IMR-90 (cell line): ENCODE measurements around the gene WRAP73. TPM values are rescaled to one million over a fixed set of nuclear protein-coding genes. Genes with fewer than 3 reads are reported as not detected.
A peak's percentile ranks its signal among the peaks of the same experiment; 100 is the strongest.

Experiments used
- ATAC-seq: fragments of 200-7000 bp; cut with Tn5 transposase; 2 replicates; pipeline ENCODE4 v1.9.1; 2020; ENCODE audit warnings: low read depth, mild to moderate bottlenecking, moderate library complexity
- BruUV-seq: library from RNA; stranded (reverse); fragments of 400-500 nt; replicated peaks from 2 replicates; lab custom pipeline; 2021; lab: Mats Ljungman, UMichigan
- CTCF ChIA-PET: fragments of 300-600 bp; formaldehyde crosslinking; extraction: SDS; loops from one replicate; lab custom pipeline; 2021; ENCODE audit warnings: antibody characterized with exemption; lab: Yijun Ruan, JAX
- POLR2A ChIA-PET: fragments of 300-600 bp; sonication (Branson Sonifier 250); formaldehyde crosslinking; loops from one replicate; lab custom pipeline; 2022; ENCODE audit warnings: antibody characterized with exemption; ENCODE audit not compliant: unreplicated experiment; lab: Charles Lee
- DNase-seq: peaks from one replicate; pipeline ENCODE4 v3.0.0; 2013
- H2AFZ ChIP-seq: replicated peaks from 2 replicates; pipeline ENCODE3; 2013; ENCODE audit warnings: low read length, mild to moderate bottlenecking; ENCODE audit not compliant: poor library complexity
- H2AK5ac ChIP-seq: 2 replicates; pipeline ENCODE4 v1.6.1; 2013; ENCODE audit warnings: low read depth, low read length, inconsistent platforms
- H2AK9ac ChIP-seq: replicated peaks from 2 replicates; pipeline ENCODE3; 2013; ENCODE audit warnings: mild to moderate bottlenecking, low read depth, low read length, moderate library complexity; ENCODE audit not compliant: poor library complexity
- H2BK120ac ChIP-seq: 2 replicates; pipeline ENCODE4 v1.6.1; 2013; ENCODE audit warnings: low read depth, low read length, inconsistent platforms
- H2BK15ac ChIP-seq: 3 replicates; pipeline ENCODE4 v1.6.1; 2013; ENCODE audit warnings: low read depth, low read length, inconsistent platforms
- H2BK20ac ChIP-seq: 2 replicates; pipeline ENCODE4 v1.6.1; 2013; ENCODE audit warnings: low read depth, mild to moderate bottlenecking, inconsistent platforms, low read length, moderate library complexity
- H2BK5ac ChIP-seq: 2 replicates; pipeline ENCODE4 v1.6.1; 2013; ENCODE audit warnings: mild to moderate bottlenecking, low read depth, low read length, inconsistent platforms; ENCODE audit not compliant: poor library complexity, severe bottlenecking
- H3K14ac ChIP-seq: replicated peaks from 2 replicates; pipeline ENCODE4 v1.6.1; 2013; ENCODE audit warnings: low read depth, low read length, inconsistent platforms
- H3K18ac ChIP-seq: 2 replicates; pipeline ENCODE4 v1.6.1; 2013; ENCODE audit warnings: low read depth, low read length, control low read depth
- H3K23ac ChIP-seq: 2 replicates; pipeline ENCODE4 v1.6.1; 2013; ENCODE audit warnings: low read depth, low read length, inconsistent platforms
- H3K27ac ChIP-seq: 2 replicates; pipeline ENCODE4 v1.5.1; 2013; ENCODE audit warnings: mild to moderate bottlenecking, control low read depth, low read length; ENCODE audit not compliant: insufficient read depth
- H3K27me3 ChIP-seq: 2 replicates; pipeline ENCODE4 v1.6.1; 2013; ENCODE audit warnings: low read length; ENCODE audit not compliant: control insufficient read depth, insufficient read depth
- H3K36me3 ChIP-seq: 2 replicates; pipeline ENCODE4 v1.6.1; 2013; ENCODE audit warnings: low read length, mixed read lengths; ENCODE audit not compliant: control insufficient read depth, insufficient read depth
- H3K4ac ChIP-seq: 2 replicates; pipeline ENCODE4 v1.6.1; 2013; ENCODE audit warnings: low read depth, low read length, inconsistent platforms
- H3K4me1 ChIP-seq: 2 replicates; pipeline ENCODE4 v1.6.1; 2013; ENCODE audit warnings: low read length, mixed read lengths; ENCODE audit not compliant: control insufficient read depth, insufficient read depth
- H3K4me2 ChIP-seq: 2 replicates; pipeline ENCODE4 v1.6.1; 2013; ENCODE audit warnings: low read depth, mild to moderate bottlenecking, control low read depth, low read length, moderate library complexity
- H3K4me3 ChIP-seq: 2 replicates; pipeline ENCODE4 v1.5.1; 2013; ENCODE audit warnings: low read depth, mild to moderate bottlenecking, control low read depth, low read length, moderate library complexity; ENCODE audit not compliant: insufficient read depth
- H3K56ac ChIP-seq: 2 replicates; pipeline ENCODE4 v1.6.1; 2013; ENCODE audit warnings: low read length, inconsistent platforms; ENCODE audit not compliant: insufficient read depth; ENCODE audit errors: extremely low read depth
- H3K79me1 ChIP-seq, 2 experiments: 2 replicates each; pipeline ENCODE4 v1.6.1; 2013; ENCODE audit warnings: low read length in 2 of 2, inconsistent platforms in 1 of 2, low read depth in 1 of 2
- H3K9ac ChIP-seq: 2 replicates; pipeline ENCODE4 v1.6.1; 2013; ENCODE audit warnings: low read depth, low read length, control low read depth
- H3K9me1 ChIP-seq: 2 replicates; pipeline ENCODE4 v1.6.1; 2013; ENCODE audit warnings: low read length, inconsistent platforms; ENCODE audit not compliant: insufficient read depth
- H3K9me3 ChIP-seq: 2 replicates; pipeline ENCODE4 v1.6.1; 2013; ENCODE audit warnings: low read length; ENCODE audit not compliant: control insufficient read depth, insufficient read depth
- H4K20me1 ChIP-seq: 2 replicates; pipeline ENCODE4 v1.6.1; 2013; ENCODE audit warnings: low read length, inconsistent platforms; ENCODE audit not compliant: insufficient read depth
- H4K5ac ChIP-seq: 2 replicates; pipeline ENCODE4 v1.6.1; 2013; ENCODE audit warnings: mild to moderate bottlenecking, low read depth, low read length, control low read depth
- H4K8ac ChIP-seq, 2 experiments: 2 replicates each; pipeline ENCODE4 v1.6.1; 2013; ENCODE audit warnings: low read depth in 2 of 2, low read length in 2 of 2, control low read depth in 1 of 2, inconsistent platforms in 1 of 2
- H4K91ac ChIP-seq: 2 replicates; pipeline ENCODE4 v1.6.1; 2013; ENCODE audit warnings: low read depth, low read length, inconsistent platforms; ENCODE audit not compliant: insufficient read depth
- CEBPB ChIP-seq: IDR thresholded peaks from 2 replicates; pipeline ENCODE4 v1.6.1; 2012; ENCODE audit warnings: low read depth, low read length, improper control_type of control experiment
- CTCF ChIP-seq: conservative IDR thresholded peaks from 2 replicates; pipeline ENCODE4 v1.5.1; 2012; ENCODE audit warnings: mild to moderate bottlenecking, low read depth, low read length, improper control_type of control experiment
- ELK1 ChIP-seq: fragments of 150-350 bp; IDR thresholded peaks from 2 replicates; pipeline ENCODE4 v1.6.1; 2016; ENCODE audit warnings: low read depth, mild to moderate bottlenecking, low read length, moderate library complexity, borderline replicate concordance
- MAZ ChIP-seq: IDR thresholded peaks from 2 replicates; pipeline ENCODE4 v1.6.1; 2012; ENCODE audit warnings: low read depth, mild to moderate bottlenecking, low read length, improper control_type of control experiment, moderate library complexity, borderline replicate concordance
- NFE2L2 ChIP-seq: fragments of 150-350 bp; IDR thresholded peaks from 2 replicates; pipeline ENCODE4 v1.6.1; 2016; ENCODE audit warnings: low read depth, mild to moderate bottlenecking, low read length
- RAD21 ChIP-seq: IDR thresholded peaks from 2 replicates; pipeline ENCODE4 v1.6.1; 2012; ENCODE audit warnings: low read length, improper control_type of control experiment
- SMC3 ChIP-seq: fragments of 150-350 bp; IDR thresholded peaks from 2 replicates; pipeline ENCODE4 v1.6.1; 2016; ENCODE audit warnings: low read depth, mild to moderate bottlenecking, antibody characterized with exemption, low read length, moderate library complexity
- WGBS, 2 experiments: methylation state at CpG; one replicate each; pipeline versions ENCODE4 v1.1.5 to v1.1.7; 2013; ENCODE audit warnings: missing lambda C conversion rate in 2 of 2; ENCODE audit not compliant: insufficient read length in 1 of 2; ENCODE audit errors: extremely low coverage in 2 of 2; 5-methylcytosine and 5-hydroxymethylcytosine counted together
- dilution Hi-C: fragments of 300-500 bp; cut with HindIII; formaldehyde crosslinking; loops from one replicate; pipeline ENCODE4 v1.14.3; 2018; ENCODE audit warnings: low sequenced_read_pairs; ENCODE audit not compliant: unreplicated experiment
- in situ Hi-C: fragments of 300-500 bp; cut with MboI; formaldehyde crosslinking; loops from 3 replicates; pipeline ENCODE4 v1.14.3; 2019; ENCODE audit warnings: low sequenced_read_pairs, inconsistent platforms, mixed read lengths
- intact Hi-C: fragments of 100-400 bp; cut with micrococcal nuclease; formaldehyde crosslinking; loops from 2 replicates; pipeline ENCODE4 v1.10.0; 2022
- polyA plus RNA-seq, 3 experiments: library from polyadenylated mRNA; depleted of rRNA; stranded (reverse); fragments of >200 nt; gene quantifications; 2 replicates each; pipeline ENCODE4 v1.2.3, GENCODE V29; 2012; ENCODE audit warnings: low replicate concordance in 1 of 3
- total RNA-seq: library from RNA; depleted of rRNA; stranded (reverse); fragments of >200 nt; gene quantifications from 2 replicates; pipeline ENCODE4 v1.2.3, GENCODE V29; 2012

Gene WRAP73
- total and polyA plus RNA-seq, 2 of the 4 experiments (the other 2 are of a cell fraction): 10.8 to 23.6 TPM

- Histone ChIP-seq H2BK20ac (no peak overlapping the region), H2AFZ (no peak overlapping the region), H3K9ac (no peak overlapping the region), H3K27ac (no peak overlapping the region), H3K27me3 (peaks cover 15% of the 10 kb centered on the region; the same call in 1 of the 2 replicates), H2BK120ac (no peak overlapping the region), H2AK9ac (no peak overlapping the region), H3K4me3 (no peak overlapping the region), H3K36me3 (no peaks in the 10 kb centered on the region), H3K9me1 (no peaks in the 10 kb centered on the region; the same call in 1 of the 2 replicates), H4K5ac (no peak overlapping the region), H2BK5ac (no peak overlapping the region), H4K20me1 (no peaks in the 10 kb centered on the region), H3K18ac (no peak overlapping the region), H3K23ac (no peak overlapping the region), H2BK15ac (no peak overlapping the region), H3K56ac (no peak overlapping the region), H3K4me2 (no peak overlapping the region), H3K9me3 (no peaks in the 10 kb centered on the region), H3K79me1 (no peaks in the 10 kb centered on the region), H2AK5ac (no peak overlapping the region), H4K91ac (no peak overlapping the region), H3K4me1 (peaks cover 22% of the 10 kb centered on the region), H3K14ac (no peak overlapping the region), H3K4ac (no peak overlapping the region), H4K8ac (no peak overlapping the region)
- BruUV-seq: no TSS peak
- intact Hi-C loops: loop anchor here (1.0 kb wide), 1 partner anchor 50 kb away; no protein-coding TSS in a partner anchor
- TF ChIP-seq MAZ (no peak), RAD21 (peak; percentile 63), ELK1 (no peak), NFE2L2 (no peak), SMC3 (peak; percentile 57), CEBPB (no peak), CTCF (peak; percentile 61)
- in situ Hi-C loops: no loop called here
- DNase-seq (no peak), ATAC-seq (no peak; the same call in 1 of the 2 replicates)
- ChIA-PET CTCF (interaction anchor here (1.5 kb wide), 1 partner anchor 50 kb away, joined by 9 read pairs; no protein-coding TSS in a partner anchor), POLR2A (no interaction called here)
- 38% methylated on average over 7 of the region's 20 CpGs; no CpG with 5 or more reads in 1 of the 2 experiments for WGBS, 2 experiments
- dilution Hi-C loops: no loop called here
Measured at GRCh38 chr1:3614755-3615742, 34.9 kb downstream of the WRAP73 start.
